Skeletal muscle tissue (tissue), 4 donors: ENCODE results near the gene WAS. TPM values are rescaled to one million over a fixed set of nuclear protein-coding genes. Genes with fewer than 3 reads are reported as not detected.
A peak's percentile ranks its signal among the peaks of the same experiment; 100 is the strongest.
"Not testable (repeated sequence)": the region's sequence is repeated elsewhere in the genome, so short reads cannot be mapped to it uniquely, and the experiment has no call there.

Experiments used
- H3K27ac ChIP-seq: one replicate; pipeline ENCODE4 v1.7.0; 2013; ENCODE audit warnings: mild to moderate bottlenecking, low read depth, low read length, inconsistent platforms
- H3K27me3 ChIP-seq, 3 donors: one replicate each; pipeline ENCODE4 v1.7.0; 2013; ENCODE audit warnings: low read length in 3 of 3; ENCODE audit not compliant: control insufficient read depth in 3 of 3, insufficient read depth in 3 of 3
- H3K36me3 ChIP-seq, 3 donors: one replicate each; pipeline ENCODE4 v1.7.0; 2013; ENCODE audit warnings: low read length in 3 of 3; ENCODE audit not compliant: control insufficient read depth in 3 of 3, insufficient read depth in 3 of 3
- H3K4me1 ChIP-seq, 3 donors: one replicate each; pipeline ENCODE4 v1.7.0; 2013; ENCODE audit warnings: low read length in 3 of 3, mild to moderate bottlenecking in 3 of 3; ENCODE audit not compliant: control insufficient read depth in 3 of 3, insufficient read depth in 3 of 3
- H3K4me3 ChIP-seq, 3 donors: one replicate each; pipeline ENCODE4 v1.7.0; 2013; ENCODE audit warnings: low read length in 3 of 3
- H3K9ac ChIP-seq, 3 donors: one replicate each; pipeline ENCODE4 v1.7.0; 2013; ENCODE audit warnings: low read length in 3 of 3, mild to moderate bottlenecking in 3 of 3, moderate library complexity in 2 of 3, low read depth in 1 of 3
- H3K9me3 ChIP-seq, 3 donors: one replicate each; pipeline ENCODE4 v1.7.0; 2013; ENCODE audit warnings: low read length in 3 of 3; ENCODE audit not compliant: control insufficient read depth in 3 of 3
- total RNA-seq: library from RNA; depleted of rRNA; stranded (reverse); fragments of >200 nt; gene quantifications from one replicate; pipeline ENCODE4 v1.2.3, GENCODE V29; 2014
- donor health status: Osteomylitis.

Gene WAS
- total RNA-seq, 1 donor from 2014 or later = 1.0 TPM

DNA sequence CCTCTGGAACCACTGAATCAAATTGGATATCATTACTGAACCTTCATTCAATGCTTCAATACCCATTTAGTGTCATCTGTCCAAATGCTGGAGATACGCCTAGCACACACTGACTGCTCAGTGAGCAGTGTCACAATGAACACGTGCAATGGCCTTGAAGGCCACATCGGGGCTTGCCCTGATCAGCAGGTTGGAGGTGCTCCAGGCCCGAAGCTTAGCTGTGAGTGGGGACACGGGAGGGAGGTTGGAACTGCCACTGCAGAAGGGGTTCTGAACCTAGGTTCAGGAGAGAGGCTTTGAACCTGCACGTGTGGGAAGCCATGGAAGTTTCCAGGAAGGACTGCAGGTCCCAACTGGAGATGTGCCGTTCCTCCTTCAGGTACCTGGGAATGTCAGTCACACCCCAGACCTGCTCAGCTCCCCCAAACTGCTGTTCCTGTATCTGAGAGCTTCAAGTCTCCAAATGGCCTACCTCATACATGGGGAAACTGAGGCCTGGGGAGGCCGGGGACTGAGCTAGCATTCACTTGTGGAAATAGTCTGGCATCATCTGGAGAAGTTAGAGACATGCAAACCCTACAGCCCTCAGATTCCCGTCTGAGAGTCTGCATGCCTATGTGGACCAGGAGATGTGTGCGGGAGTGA is 1.9 kb upstream of the WAS start:
- Histone ChIP-seq H3K9ac (no peak overlapping the region), H3K27me3 (peaks cover 0 to 13% (median 3%) of the 10 kb centered on the region in 3 donors), H3K4me3 (no peak overlapping the region), H3K36me3 (no peaks in the 10 kb centered on the region), H3K4me1 (peaks cover 0 to 5% (median 4%) of the 10 kb centered on the region in 3 donors), H3K27ac (no peak overlapping the region), H3K9me3 (no peaks in the 10 kb centered on the region)

GRCh38 chrX:48682795-48683194 is 804 bp upstream of the WAS start:
- not testable (repeated sequence) for H3K9ac ChIP-seq, H3K4me3 ChIP-seq, H3K4me1 ChIP-seq, H3K27ac ChIP-seq, H3K9me3 ChIP-seq, H3K36me3 ChIP-seq
- peaks cover 0 to 21% (median 9%) of the 10 kb centered on the region in 3 donors for H3K27me3 ChIP-seq

GRCh38 chrX:48684134-48684533 is 535 bp downstream of the WAS start:
- H3K4me1 ChIP-seq = no peaks in the 10 kb centered on the region
- H3K27me3 ChIP-seq = peaks cover 0 to 21% (median 9%) of the 10 kb centered on the region in 3 donors
- H3K4me3 ChIP-seq = peak overlapping the region in 1 of 3 donors; percentile 27
- no peak overlapping the region for H3K27ac ChIP-seq
- H3K9me3 ChIP-seq = no peaks in the 10 kb centered on the region
- no peak overlapping the region for H3K9ac ChIP-seq
- H3K36me3 ChIP-seq = no peaks in the 10 kb centered on the region

- H3K27ac ChIP-seq = no peak overlapping the region
- H3K27me3 ChIP-seq = peaks cover 0 to 21% (median 9%) of the 10 kb centered on the region in 3 donors
- H3K4me3 ChIP-seq = no peak overlapping the region
- H3K9ac ChIP-seq = no peak overlapping the region
- no peaks in the 10 kb centered on the region for H3K36me3 ChIP-seq
- no peaks in the 10 kb centered on the region for H3K9me3 ChIP-seq
- H3K4me1 ChIP-seq = no peaks in the 10 kb centered on the region
Observed at GRCh38 chrX:48685416-48685815, 1.8 kb downstream of the WAS start.

GRCh38 chrX:48688531-48689150 is 5.0 kb downstream of the WAS start:
- no peak overlapping the region for H3K9ac ChIP-seq
- H3K4me1 ChIP-seq = no peaks in the 10 kb centered on the region
- H3K27ac ChIP-seq = no peak overlapping the region
- no peak overlapping the region for H3K4me3 ChIP-seq
- no peaks in the 10 kb centered on the region for H3K36me3 ChIP-seq
- no peaks in the 10 kb centered on the region for H3K9me3 ChIP-seq
- H3K27me3 ChIP-seq = peaks cover 0 to 25% (median 9%) of the 10 kb centered on the region in 3 donors

- Histone ChIP-seq H3K9ac (no peak overlapping the region), H3K9me3 (no peaks in the 10 kb centered on the region), H3K36me3 (no peaks in the 10 kb centered on the region), H3K27ac (no peak overlapping the region), H3K4me3 (no peak overlapping the region), H3K4me1 (no peaks in the 10 kb centered on the region), H3K27me3 (peaks cover 0 to 21% (median 9%) of the 10 kb centered on the region in 3 donors)
Observed at GRCh38 chrX:48689208-48689920, 5.8 kb downstream of the WAS start.

DNA sequence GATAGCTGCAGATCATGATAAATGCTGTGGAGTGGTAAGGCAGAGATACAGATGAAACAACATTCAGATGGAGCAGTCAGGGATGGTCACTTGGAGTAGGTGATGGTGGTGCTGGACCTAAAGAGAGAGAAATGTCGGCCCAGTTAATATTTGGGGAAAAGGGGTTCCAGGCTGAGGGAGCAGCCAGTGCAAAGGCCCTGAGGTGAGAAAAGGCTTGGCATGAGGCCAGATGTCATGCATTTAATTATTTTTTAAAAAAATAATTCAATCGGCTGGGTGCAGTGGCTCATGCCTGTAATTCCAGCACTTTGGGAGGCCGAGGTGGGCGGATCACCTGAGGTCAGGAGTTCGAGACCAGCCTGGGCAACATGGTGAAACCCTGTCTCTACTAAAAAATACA is 8.1 kb downstream of the WAS start:
- H3K9me3 ChIP-seq, H3K27ac ChIP-seq, H3K36me3 ChIP-seq, H3K4me3 ChIP-seq, H3K9ac ChIP-seq: not testable (repeated sequence)
- Histone ChIP-seq H3K4me1 (peaks cover 6 to 12% (median 10%) of the 10 kb centered on the region in 3 donors), H3K27me3 (peaks cover 0 to 12% (median 4%) of the 10 kb centered on the region in 3 donors)

DNA sequence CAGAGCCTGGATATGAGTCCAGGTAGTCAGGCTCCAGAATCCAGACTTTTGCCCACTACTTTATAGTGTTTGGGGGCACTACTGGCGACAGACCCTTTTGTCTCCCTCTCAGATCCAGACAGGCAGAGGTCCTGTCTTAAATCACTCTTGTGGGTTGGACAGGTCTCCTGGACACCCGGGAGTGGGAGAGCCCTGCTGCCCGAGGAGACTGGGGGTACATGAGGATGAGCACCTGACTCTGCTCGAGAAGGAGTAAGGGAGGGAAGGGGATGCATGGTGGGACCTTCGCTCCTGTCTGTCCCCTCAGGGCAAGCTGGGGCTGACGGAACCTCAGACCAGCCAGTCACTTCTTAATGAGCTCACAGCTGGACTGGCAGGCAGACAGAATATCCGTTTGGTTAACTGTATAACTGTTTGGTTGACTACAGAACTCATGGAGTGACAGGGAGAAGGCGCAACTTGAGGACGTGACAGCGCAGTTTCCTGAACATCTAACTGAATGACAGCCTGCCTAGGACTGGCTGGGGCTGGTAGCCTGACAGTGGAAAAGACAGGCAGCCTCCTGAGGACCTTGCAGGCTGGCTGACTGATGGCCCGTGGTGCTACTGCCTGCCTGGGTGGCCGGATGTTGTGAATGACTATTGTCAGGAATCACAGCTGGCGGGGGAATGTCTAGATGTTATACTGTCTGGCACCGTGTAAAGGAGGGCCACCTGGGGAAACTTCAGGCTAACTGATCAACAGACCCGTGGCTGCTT is 11.4 kb downstream of the WAS start:
- Histone ChIP-seq H3K9me3 (no peaks in the 10 kb centered on the region), H3K4me3 (peak overlapping the region in 2 of 3 donors; percentile 76 to 88), H3K27me3 (peaks cover 0 to 4% (median 0%) of the 10 kb centered on the region in 3 donors), H3K9ac (peak overlapping the region; percentile 87 to 91 (median 90)), H3K36me3 (peaks cover 0 to 3% (median 0%) of the 10 kb centered on the region in 3 donors), H3K4me1 (peaks cover 10 to 16% (median 15%) of the 10 kb centered on the region in 3 donors), H3K27ac (peak overlapping the region; percentile 92)

- Histone ChIP-seq H3K4me3 (peak overlapping the region; percentile 71 to 88 (median 76)), H3K9ac (peak overlapping the region; percentile 87 to 91 (median 90)), H3K27ac (peak overlapping the region; percentile 92), H3K36me3 (peaks cover 3 to 5% (median 3%) of the 10 kb centered on the region in 3 donors), H3K4me1 (peaks cover 10 to 16% (median 15%) of the 10 kb centered on the region in 3 donors), H3K9me3 (no peaks in the 10 kb centered on the region), H3K27me3 (peaks cover 0 to 4% (median 0%) of the 10 kb centered on the region in 3 donors)
Observed at GRCh38 chrX:48695534-48695896, 11.9 kb downstream of the WAS start.
